Chondrocyte (in vitro differentiated cells): ENCODE results near the gene HSPA12B. TPM values are rescaled to one million over a fixed set of nuclear protein-coding genes. Genes with fewer than 3 reads are reported as not detected.
A peak's percentile ranks its signal among the peaks of the same experiment; 100 is the strongest.

Experiments
- DNase-seq: peaks from one replicate; pipeline ENCODE4 v3.0.0; 2021; ENCODE audit warnings: mixed read lengths, low spot score
- H3K27ac Mint-ChIP-seq: one replicate; pipeline ENCODE4 v1.8.0; 2021; ENCODE audit warnings: mild to moderate bottlenecking, moderate library complexity, mixed read lengths; ENCODE audit not compliant: unreplicated experiment
- H3K27me3 Mint-ChIP-seq: 2 replicates; pipeline ENCODE4 v1.8.0; 2021; ENCODE audit warnings: low read depth, mixed read lengths
- H3K36me3 Mint-ChIP-seq: 2 replicates; pipeline ENCODE4 v1.8.0; 2021; ENCODE audit warnings: low read depth, mixed read lengths
- H3K4me1 Mint-ChIP-seq: 2 replicates; pipeline ENCODE4 v1.8.0; 2021; ENCODE audit warnings: low read depth, mild to moderate bottlenecking, mixed read lengths
- H3K4me3 Mint-ChIP-seq: one replicate; pipeline ENCODE4 v1.8.0; 2021; ENCODE audit warnings: mild to moderate bottlenecking, moderate library complexity, mixed read lengths; ENCODE audit not compliant: unreplicated experiment
- H3K9me3 Mint-ChIP-seq: 2 replicates; pipeline ENCODE4 v1.8.0; 2021; ENCODE audit warnings: low read depth, mixed read lengths
- CTCF ChIP-seq: fragments of 200-600 bp; sonication (generic); IDR thresholded peaks from 2 replicates; pipeline ENCODE4 v1.5.0; 2021; ENCODE audit warnings: antibody characterized with exemption, mild to moderate bottlenecking, moderate library complexity
- total RNA-seq: library from RNA; stranded (reverse); gene quantifications from 3 replicates; pipeline ENCODE4 v1.2.1, GENCODE V29; 2021

Gene HSPA12B
- total RNA-seq, 1 donor from 2014 or later = 0.10 TPM

DNA sequence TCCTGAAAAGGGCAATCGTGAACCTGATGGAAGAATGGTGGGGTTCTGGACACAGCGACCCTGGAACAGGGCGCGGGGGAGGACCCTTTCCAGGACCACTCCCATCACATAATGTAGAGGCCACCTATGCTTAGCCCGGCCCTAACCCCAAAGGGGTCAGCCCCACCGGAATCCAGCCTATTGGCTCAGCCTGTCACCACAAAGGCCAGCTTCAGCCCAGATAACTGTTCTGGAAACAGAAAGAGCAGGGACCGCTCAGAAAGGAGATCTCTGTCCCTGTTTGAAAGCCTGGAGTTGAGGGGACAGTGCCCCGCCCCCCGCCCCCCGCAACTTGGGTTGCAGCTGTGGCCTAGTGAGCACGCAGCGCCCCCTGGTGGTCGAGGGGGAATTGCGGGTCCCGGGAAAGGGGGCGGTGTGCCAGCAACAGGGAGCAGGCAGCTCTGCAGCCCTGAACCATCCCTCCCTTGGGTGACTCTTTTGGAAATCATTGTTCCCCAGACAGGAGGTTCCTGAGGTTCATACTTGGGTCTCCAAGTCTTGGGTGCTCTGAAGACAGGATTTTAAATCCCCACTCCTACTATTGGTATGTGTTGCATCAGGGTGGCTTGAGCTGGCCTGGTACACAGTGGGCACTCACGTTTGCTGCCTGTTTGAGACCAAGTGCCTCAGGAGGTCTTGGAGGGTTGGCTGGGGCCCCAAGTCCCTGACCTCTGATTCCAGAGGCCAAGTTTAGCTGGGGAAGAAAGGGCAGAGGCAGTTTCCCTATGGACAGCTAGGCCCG lies 21.6 kb upstream of the HSPA12B start:
- no peak overlapping the region for H3K4me3 Mint-ChIP-seq
- H3K27me3 Mint-ChIP-seq = no peaks in the 10 kb centered on the region
- H3K4me1 Mint-ChIP-seq = peaks cover 9% of the 10 kb centered on the region
- no peaks in the 10 kb centered on the region for H3K36me3 Mint-ChIP-seq
- peak; percentile 98 for TF ChIP-seq CTCF
- no peaks in the 10 kb centered on the region for H3K9me3 Mint-ChIP-seq
- H3K27ac Mint-ChIP-seq = no peak overlapping the region
- DNase-seq = peak; percentile 52

GRCh38 chr20:3711484-3711941 lies 21.0 kb upstream of the HSPA12B start:
- no peak for TF ChIP-seq CTCF
- no peak overlapping the region for H3K27ac Mint-ChIP-seq
- no peaks in the 10 kb centered on the region for H3K36me3 Mint-ChIP-seq
- H3K9me3 Mint-ChIP-seq = no peaks in the 10 kb centered on the region
- DNase-seq = no peak
- H3K27me3 Mint-ChIP-seq = no peaks in the 10 kb centered on the region
- H3K4me3 Mint-ChIP-seq = no peak overlapping the region
- peaks cover 9% of the 10 kb centered on the region for H3K4me1 Mint-ChIP-seq

DNA sequence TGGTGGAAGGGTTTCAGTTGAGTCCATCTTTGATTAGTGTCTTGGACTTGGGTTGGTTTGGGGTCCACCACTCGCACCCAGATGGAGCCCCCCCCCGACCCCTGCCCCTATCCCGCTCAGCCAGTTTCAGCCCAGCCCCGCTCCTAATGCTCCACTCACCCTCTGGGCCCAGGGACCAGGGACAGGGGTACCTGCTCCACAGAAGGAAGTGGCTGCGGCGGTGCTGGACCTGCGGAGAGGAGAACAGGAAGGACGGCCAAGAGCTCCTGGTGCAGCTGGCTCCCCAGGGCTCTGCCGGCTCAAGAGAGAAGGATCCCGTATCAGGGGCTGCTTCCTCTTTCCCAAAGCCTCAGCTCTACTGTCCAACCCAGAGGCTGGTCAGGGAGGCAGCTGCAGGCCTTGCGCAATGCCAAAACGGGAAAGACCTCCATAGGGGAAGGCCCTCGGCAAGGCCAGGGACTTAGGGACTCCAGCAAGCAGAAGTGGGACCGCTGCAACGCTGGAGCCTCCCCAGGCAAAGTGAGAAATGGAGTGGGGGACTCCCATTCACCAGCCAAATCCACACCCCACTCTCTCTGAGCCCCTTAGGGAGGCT lies 20.1 kb upstream of the HSPA12B start, which contains the start of gene SIGLEC1:
Gene SIGLEC1 (minus strand): TSS at position 322 of the 595 bp plus-strand sequence. CDS start 5,472 bp downstream, outside the sequence.
- no peaks in the 10 kb centered on the region for H3K27me3 Mint-ChIP-seq
- no peaks in the 10 kb centered on the region for H3K9me3 Mint-ChIP-seq
- TF ChIP-seq CTCF = no peak
- H3K27ac Mint-ChIP-seq = no peak within 1 kb of the TSS
- H3K36me3 Mint-ChIP-seq = no peaks in the 10 kb centered on the region
- peaks cover 6% of the 10 kb centered on the region for H3K4me1 Mint-ChIP-seq
- no peak within 1 kb of the TSS for H3K4me3 Mint-ChIP-seq
- no peak for DNase-seq

DNA sequence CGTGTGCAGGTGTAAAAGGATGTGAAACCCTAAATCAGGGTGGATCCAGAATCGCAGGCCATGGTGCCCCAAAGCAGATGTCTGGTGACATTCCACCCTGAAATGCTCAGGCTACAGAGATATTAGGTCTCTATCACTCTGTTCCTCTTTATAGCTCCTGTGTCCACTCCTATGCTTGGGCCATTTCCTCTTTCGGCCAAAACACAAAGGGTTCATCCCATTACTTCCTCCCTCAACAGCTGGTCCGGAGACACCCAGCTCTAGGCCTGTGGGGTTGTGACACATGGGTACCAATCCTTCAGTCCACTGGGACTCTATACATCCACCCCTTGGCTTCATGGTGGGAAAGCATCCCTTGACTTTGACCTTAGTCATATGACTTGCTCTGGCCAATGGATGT lies 18.4 kb upstream of the HSPA12B start:
- H3K9me3 Mint-ChIP-seq = no peaks in the 10 kb centered on the region
- H3K27me3 Mint-ChIP-seq = no peaks in the 10 kb centered on the region
- TF ChIP-seq CTCF = no peak
- peak; percentile 12 for DNase-seq
- H3K36me3 Mint-ChIP-seq = no peaks in the 10 kb centered on the region
- no peak overlapping the region for H3K27ac Mint-ChIP-seq
- H3K4me1 Mint-ChIP-seq = peaks cover 2% of the 10 kb centered on the region
- H3K4me3 Mint-ChIP-seq = no peak overlapping the region

DNA sequence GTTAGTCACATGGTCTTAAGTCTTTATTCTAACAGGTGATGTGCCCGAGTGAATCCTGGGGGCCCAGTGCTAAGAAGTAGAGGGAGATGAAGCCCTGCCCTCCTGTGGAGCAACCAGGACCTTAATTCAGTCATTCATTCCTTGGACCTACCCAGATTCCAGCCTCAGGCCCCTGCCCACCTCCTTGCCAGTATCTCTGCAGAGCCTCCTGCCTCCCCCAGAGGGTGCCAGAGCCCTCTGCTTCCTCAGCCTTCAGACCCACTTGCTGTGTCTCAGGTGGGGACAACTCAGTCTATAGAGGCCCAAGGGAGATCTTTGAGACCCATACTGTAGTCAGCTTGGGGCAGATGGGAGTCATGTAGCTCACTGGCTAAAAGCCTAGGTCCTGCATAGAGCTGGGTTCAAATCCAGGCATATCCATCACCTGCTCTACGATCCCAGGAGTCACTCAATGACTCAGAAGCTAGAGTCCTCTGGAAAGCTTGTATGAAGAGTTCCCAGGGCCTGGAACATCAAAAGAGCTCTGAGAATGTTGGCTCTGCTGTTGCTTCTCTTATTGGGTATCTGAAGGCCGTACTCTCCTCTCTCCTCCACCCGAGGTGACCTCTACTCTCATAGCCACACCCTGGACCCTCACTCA lies 16.2 kb upstream of the HSPA12B start:
- Mint-ChIP-seq H3K36me3 (no peaks in the 10 kb centered on the region), H3K4me3 (no peak overlapping the region), H3K9me3 (no peaks in the 10 kb centered on the region), H3K4me1 (no peaks in the 10 kb centered on the region), H3K27me3 (peaks cover 17% of the 10 kb centered on the region), H3K27ac (no peak overlapping the region)
- peak; percentile 42 for DNase-seq
- peak; percentile 83 for TF ChIP-seq CTCF
